GM23338 (cell line): ENCODE results near the gene NOC3L. TPM values are rescaled to one million over a fixed set of nuclear protein-coding genes. Genes with fewer than 3 reads are reported as not detected.

Experiments used
- ATAC-seq: fragments of 200-7000 bp; cut with Tn5 transposase; 3 replicates; pipeline ENCODE4 v1.9.1; 2020
- DNase-seq: peaks from one replicate; pipeline ENCODE4 v3.0.0-alpha.2; 2015; ENCODE audit warnings: low spot score
- H2AFZ ChIP-seq: fragments of 200-600 bp; sonication (generic); 2 replicates; pipeline ENCODE4 v1.8.0; 2016; ENCODE audit warnings: antibody characterized with exemption, mild to moderate bottlenecking, moderate library complexity
- H3F3A ChIP-seq: fragments of 200-600 bp; sonication (generic); replicated peaks from 2 replicates; pipeline ENCODE4 v1.8.0; 2017; ENCODE audit warnings: antibody characterized with exemption, mixed run types, low read depth
- H3K27ac ChIP-seq: fragments of 200-600 bp; sonication (generic); 2 replicates; pipeline ENCODE4 v1.6.1; 2016; ENCODE audit warnings: low read depth
- H3K27me3 ChIP-seq: fragments of 200-600 bp; sonication (generic); 2 replicates; pipeline ENCODE4 v1.8.0; 2016; ENCODE audit warnings: mild to moderate bottlenecking, mixed run types, moderate library complexity; ENCODE audit not compliant: insufficient read depth
- H3K36me3 ChIP-seq: fragments of 200-600 bp; sonication (generic); 2 replicates; pipeline ENCODE4 v1.8.0; 2016; ENCODE audit warnings: mild to moderate bottlenecking; ENCODE audit not compliant: insufficient read depth
- H3K4me1 ChIP-seq: fragments of 200-600 bp; sonication (generic); 2 replicates; pipeline ENCODE4 v1.8.0; 2016; ENCODE audit warnings: mild to moderate bottlenecking, moderate library complexity; ENCODE audit not compliant: insufficient read depth
- H3K4me2 ChIP-seq: fragments of 200-600 bp; sonication (generic); 2 replicates; pipeline ENCODE4 v1.7.1; 2017; ENCODE audit warnings: mixed run types
- H3K4me3 ChIP-seq: fragments of 200-600 bp; sonication (generic); 2 replicates; pipeline ENCODE4 v1.6.1; 2016; ENCODE audit warnings: mixed run types
- H3K79me2 ChIP-seq: fragments of 200-600 bp; sonication (generic); replicated peaks from 2 replicates; pipeline ENCODE4 v1.8.0; 2017; ENCODE audit warnings: mild to moderate bottlenecking; ENCODE audit not compliant: insufficient read depth
- H3K9me2 ChIP-seq: fragments of 200-600 bp; sonication (generic); 2 replicates; pipeline ENCODE4 v1.8.0; 2017; ENCODE audit not compliant: insufficient read depth
- H4K20me1 ChIP-seq: fragments of 200-600 bp; sonication (generic); replicated peaks from 2 replicates; pipeline ENCODE4 v1.8.0; 2017; ENCODE audit warnings: mild to moderate bottlenecking; ENCODE audit not compliant: insufficient read depth
- H3K27ac Mint-ChIP-seq: 2 replicates; pipeline ENCODE4 v1.8.0; 2020; ENCODE audit warnings: inconsistent platforms, mild to moderate bottlenecking, moderate library complexity, mixed read lengths
- H3K27me3 Mint-ChIP-seq: 3 replicates; pipeline ENCODE4 v1.8.0; 2022; ENCODE audit warnings: low read depth, mild to moderate bottlenecking, moderate library complexity, mixed read lengths, inconsistent platforms; ENCODE audit not compliant: insufficient read depth, poor library complexity
- H3K36me3 Mint-ChIP-seq: 3 replicates; pipeline ENCODE4 v1.8.0; 2021; ENCODE audit warnings: low read depth, mild to moderate bottlenecking, inconsistent platforms, moderate library complexity, mixed read lengths
- H3K4me1 Mint-ChIP-seq: 3 replicates; pipeline ENCODE4 v1.8.0; 2020; ENCODE audit warnings: mild to moderate bottlenecking, inconsistent platforms, mixed read lengths
- H3K4me3 Mint-ChIP-seq: 3 replicates; pipeline ENCODE4 v1.8.0; 2021; ENCODE audit warnings: moderate library complexity, mild to moderate bottlenecking, inconsistent platforms, mixed read lengths
- H3K9me3 Mint-ChIP-seq: 3 replicates; pipeline ENCODE4 v1.8.0; 2020; ENCODE audit warnings: moderate library complexity, mild to moderate bottlenecking, inconsistent platforms, mixed read lengths
- CREB1 ChIP-seq: fragments of 250-450 bp; sonication (Bioruptor Pico); IDR thresholded peaks from 2 replicates; pipeline ENCODE4 v1.5.0; 2020; ENCODE audit warnings: low read depth, mild to moderate bottlenecking, moderate library complexity
- CTCF ChIP-seq, 2 experiments: fragments of 200-600 bp in 1 of 2; sonication (generic) in 1 of 2; conservative IDR thresholded peaks; 2 replicates each; pipeline versions ENCODE4 v1.5.1 to v1.6.1; 2016 to 2017; ENCODE audit warnings: antibody characterized with exemption in 2 of 2, low read depth in 2 of 2, mild to moderate bottlenecking in 2 of 2, moderate library complexity in 1 of 2
- ETS1 ChIP-seq: IDR thresholded peaks from 2 replicates; pipeline ENCODE4 v1.6.1; 2016; ENCODE audit warnings: antibody characterized with exemption
- EZH2 ChIP-seq: fragments of 200-600 bp; sonication (generic); IDR thresholded peaks from one replicate; pipeline ENCODE4 v1.8.0; 2017; ENCODE audit warnings: antibody characterized with exemption, mild to moderate bottlenecking, low read depth; ENCODE audit not compliant: unreplicated experiment
- EZH2phosphoT487 ChIP-seq: fragments of 200-600 bp; sonication (generic); IDR thresholded peaks from one replicate; pipeline ENCODE4 v1.8.1; 2018; ENCODE audit warnings: antibody characterized with exemption; ENCODE audit not compliant: unreplicated experiment
- JUNB ChIP-seq: IDR thresholded peaks from one replicate; pipeline ENCODE4 v1.6.1; 2016; ENCODE audit warnings: antibody characterized with exemption; ENCODE audit not compliant: unreplicated experiment
- NANOG ChIP-seq: IDR thresholded peaks from 2 replicates; pipeline ENCODE4 v1.6.1; 2016; ENCODE audit warnings: antibody characterized with exemption, borderline replicate concordance
- POLR2AphosphoS5 ChIP-seq: IDR thresholded peaks from 2 replicates; pipeline ENCODE4 v1.6.1; 2016; ENCODE audit warnings: antibody characterized with exemption, low read depth
- REST ChIP-seq: IDR thresholded peaks from one replicate; pipeline ENCODE4 v1.6.1; 2018; ENCODE audit warnings: antibody characterized with exemption; ENCODE audit not compliant: unreplicated experiment
- STAT1 ChIP-seq: IDR thresholded peaks from one replicate; pipeline ENCODE4 v1.6.1; 2016; ENCODE audit warnings: antibody characterized with exemption; ENCODE audit not compliant: unreplicated experiment
- ZNF114 ChIP-seq: fragments of 250-450 bp; sonication (Bioruptor Pico); IDR thresholded peaks from 2 replicates; pipeline ENCODE4 v1.5.0; 2020; ENCODE audit warnings: mild to moderate bottlenecking, moderate library complexity
- ZNF331 ChIP-seq: fragments of 250-450 bp; sonication (Bioruptor Pico); IDR thresholded peaks from 2 replicates; pipeline ENCODE4 v1.5.0; 2020; ENCODE audit warnings: low read depth, mild to moderate bottlenecking, moderate library complexity
- ZNF462 ChIP-seq: fragments of 250-450 bp; sonication (Bioruptor Pico); IDR thresholded peaks from 2 replicates; pipeline ENCODE4 v1.5.0; 2020; ENCODE audit warnings: mild to moderate bottlenecking, moderate library complexity
- polyA plus RNA-seq: library from polyadenylated mRNA; unstranded; fragments of >200 nt; fragmentation: Nextera tagmentation; extraction: Ambion mirVana; gene quantifications from 2 replicates; pipeline ENCODE4 v1.2.1, GENCODE V29; 2016
- total RNA-seq: library from RNA; depleted of rRNA; stranded (reverse); fragments of >200 nt; shearing (Covaris generic); gene quantifications from 2 replicates; pipeline ENCODE4 v1.2.3, GENCODE V29; 2014

Gene NOC3L
- total and polyA plus RNA-seq, 2 experiments from 2014 or later, result 43.1 to 62.1 TPM

- peak overlapping the region; percentile 95 for H3K4me2 ChIP-seq
- peaks cover 16% of the 10 kb centered on the region for H3K27me3 Mint-ChIP-seq
- peaks cover 4% of the 10 kb centered on the region; the same call in 1 of the 2 replicates for H3K4me1 ChIP-seq
- H3K27me3 ChIP-seq, result peaks cover 32% of the 10 kb centered on the region
- TF ChIP-seq EZH2phosphoT487 (no peak), JUNB (no peak), ZNF331 (CRISPR knock-in tag) (no peak), STAT1 (no peak), ETS1 (no peak), CREB1 (CRISPR knock-in tag) (no peak), NANOG (no peak), EZH2 (no peak), POLR2AphosphoS5 (no peak), ZNF462 (no peak), CTCF (conservative IDR thresholded peaks at IDR 0.05; ENCODE audit: low read depth in 2 of 2) (no peak), ZNF114 (no peak), REST (no peak)
- no peak overlapping the region for H3K27ac ChIP-seq
- H3K9me3 Mint-ChIP-seq, result peaks cover 3% of the 10 kb centered on the region; the same call in 2 of the 3 replicates
- H3K79me2 ChIP-seq, result peaks cover 44% of the 10 kb centered on the region
- peaks cover 42% of the 10 kb centered on the region for H3K36me3 Mint-ChIP-seq
- H3K4me3 ChIP-seq, result peak overlapping the region; percentile 88
- H3K27ac Mint-ChIP-seq, result no peak overlapping the region
- peak overlapping the region; percentile 96 for H3K4me3 Mint-ChIP-seq
- no peak overlapping the region for H2AFZ ChIP-seq
- H3K9me2 ChIP-seq, result 0 out of 2 replicates have a peak, but pooled peaks cover 4% of the 10 kb centered on the region
- peaks cover 21% of the 10 kb centered on the region for H4K20me1 ChIP-seq
- no peaks in the 10 kb centered on the region for H3F3A ChIP-seq
- DNase-seq, result no peak
- peaks cover 26% of the 10 kb centered on the region; the same call in 1 of the 2 replicates for H3K36me3 ChIP-seq
- ATAC-seq, result no peak
- no peaks in the 10 kb centered on the region for H3K4me1 Mint-ChIP-seq
Observed at GRCh38 chr10:94361171-94361794, 1.5 kb downstream of the NOC3L start.
